ENCODE results near the gene TAF1B. TPM values are rescaled to one million over a fixed set of nuclear protein-coding genes. Genes with fewer than 3 reads are reported as not detected.

The TAF1B gene
- total RNA-seq, 1 experiment from 2014 or later = 29.9 TPM

- H2BK20ac ChIP-seq (ENCODE audit: low read depth, low read length, poor library complexity, severe bottlenecking) = no peak overlapping the region
- H3K27me3 ChIP-seq (ENCODE audit: insufficient read depth, low read length) = no peaks in the 10 kb centered on the region
- no CpG with 5 or more reads among the region's 10 CpGs for WGBS (ENCODE audit: extremely low coverage, insufficient read length, low lambda C conversion rate)
- no peak overlapping the region for H2BK15ac ChIP-seq (ENCODE audit: low read depth, low read length)
- H2AFZ ChIP-seq (ENCODE audit: low read length) = no peak overlapping the region
- H3K23me2 ChIP-seq (ENCODE audit: insufficient read length, low read depth, low read length, poor library complexity, severe bottlenecking) = no peaks in the 10 kb centered on the region
- Mint-ChIP-seq H3K27me3 (ENCODE audit: low read depth) (no peaks in the 10 kb centered on the region; the same call in 1 of the 2 replicates), H3K9me3 (no peaks in the 10 kb centered on the region), H3K4me3 (no peak overlapping the region), H3K4me1 (no peaks in the 10 kb centered on the region), H3K27ac (no peak overlapping the region; a peak in 1 of 7 replicates), H3K36me3 (ENCODE audit: insufficient read depth in 1 of 3, low read depth in 3 of 3) (no peaks in the 10 kb centered on the region; a peak in 2 of 7 replicates)
- H3K56ac ChIP-seq (ENCODE audit: insufficient read length, low read depth, low read length) = no peak overlapping the region
- H4K20me1 ChIP-seq (ENCODE audit: control insufficient read depth, insufficient read depth, insufficient read length) = no peaks in the 10 kb centered on the region
- no peak overlapping the region for H2BK120ac ChIP-seq (ENCODE audit: low read depth, low read length, poor library complexity, severe bottlenecking)
- TF ChIP-seq CTCF (conservative IDR thresholded peaks at IDR 0.05) = no peak
- H2BK12ac ChIP-seq (ENCODE audit: insufficient read length, low read depth, low read length) = no peak overlapping the region
- H3T11ph ChIP-seq (ENCODE audit: low read length) = no peak overlapping the region
- H3K4me2 ChIP-seq (ENCODE audit: insufficient read depth, insufficient read length, low read length) = no peak overlapping the region
- no peak overlapping the region for H3K14ac ChIP-seq (ENCODE audit: insufficient read depth, low read length)
- no peaks in the 10 kb centered on the region for H3K9me3 ChIP-seq (ENCODE audit: control insufficient read depth, low read depth, low read length)
- no peak overlapping the region for H2AK5ac ChIP-seq (ENCODE audit: insufficient read length, low read length)
- no peaks in the 10 kb centered on the region for H3K4me1 ChIP-seq (ENCODE audit: insufficient read depth, low read length)
- no peak overlapping the region for H2BK5ac ChIP-seq (ENCODE audit: insufficient read length, low read length)
- H3K79me1 ChIP-seq (ENCODE audit: insufficient read depth, low read depth, low read length, poor library complexity, severe bottlenecking) = no peaks in the 10 kb centered on the region
- H3K27ac ChIP-seq (ENCODE audit: insufficient read length, low read depth, low read length) = no peak overlapping the region
- DNase-seq = no peak
- H3K23ac ChIP-seq (ENCODE audit: insufficient read length, low read depth, low read length) = no peak overlapping the region
- H3K18ac ChIP-seq (ENCODE audit: insufficient read length, low read depth, low read length) = no peak overlapping the region
- no peak overlapping the region for H4K5ac ChIP-seq (ENCODE audit: insufficient read length, low read depth, low read length)
- no peak overlapping the region for H3K4ac ChIP-seq (ENCODE audit: low read depth, low read length)
- no peaks in the 10 kb centered on the region for H3K79me2 ChIP-seq (ENCODE audit: insufficient read depth, low read length)
- no peak overlapping the region for H4K91ac ChIP-seq (ENCODE audit: insufficient read length, low read depth, low read length)
- H4K8ac ChIP-seq (replicated peaks; ENCODE audit: insufficient read length, low read depth, low read length) = no peak overlapping the region
- H3K9ac ChIP-seq (ENCODE audit: extremely low read depth, insufficient read length, low read length) = no peak overlapping the region
Measured at GRCh38 chr2:9982891-9983290, 139.6 kb downstream of the TAF1B start.
